ENCODE measurements around the gene RGL4. TPM values are rescaled to one million over a fixed set of nuclear protein-coding genes. Genes with fewer than 3 reads are reported as not detected.

The RGL4 gene
- total RNA-seq, 2 donors from 2014 or later: not detected

DNA sequence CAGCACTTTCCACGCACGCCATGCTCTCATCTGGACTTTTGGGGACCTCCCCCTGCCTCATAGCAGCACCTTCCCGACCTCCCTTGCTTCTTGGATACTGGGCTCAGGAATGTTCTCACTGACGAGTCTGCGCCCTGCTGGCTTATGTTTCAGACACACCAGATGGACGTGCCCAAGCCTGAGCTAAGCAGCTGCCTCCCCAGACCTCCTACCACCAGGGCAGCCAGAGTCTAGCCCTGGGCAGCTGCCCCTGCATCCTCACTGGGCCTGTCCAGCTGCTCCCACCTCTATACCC is 13.2 kb upstream of the RGL4 start:
- DNase-seq: peak in 1 of 4 donors; percentile 8
- TF ChIP-seq, protein P1, sequence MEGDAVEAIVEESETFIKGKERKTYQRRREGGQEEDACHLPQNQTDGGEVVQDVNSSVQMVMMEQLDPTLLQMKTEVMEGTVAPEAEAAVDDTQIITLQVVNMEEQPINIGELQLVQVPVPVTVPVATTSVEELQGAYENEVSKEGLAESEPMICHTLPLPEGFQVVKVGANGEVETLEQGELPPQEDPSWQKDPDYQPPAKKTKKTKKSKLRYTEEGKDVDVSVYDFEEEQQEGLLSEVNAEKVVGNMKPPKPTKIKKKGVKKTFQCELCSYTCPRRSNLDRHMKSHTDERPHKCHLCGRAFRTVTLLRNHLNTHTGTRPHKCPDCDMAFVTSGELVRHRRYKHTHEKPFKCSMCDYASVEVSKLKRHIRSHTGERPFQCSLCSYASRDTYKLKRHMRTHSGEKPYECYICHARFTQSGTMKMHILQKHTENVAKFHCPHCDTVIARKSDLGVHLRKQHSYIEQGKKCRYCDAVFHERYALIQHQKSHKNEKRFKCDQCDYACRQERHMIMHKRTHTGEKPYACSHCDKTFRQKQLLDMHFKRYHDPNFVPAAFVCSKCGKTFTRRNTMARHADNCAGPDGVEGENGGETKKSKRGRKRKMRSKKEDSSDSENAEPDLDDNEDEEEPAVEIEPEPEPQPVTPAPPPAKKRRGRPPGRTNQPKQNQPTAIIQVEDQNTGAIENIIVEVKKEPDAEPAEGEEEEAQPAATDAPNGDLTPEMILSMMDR (IDR thresholded peaks at IDR 0.05): no peak
- TF ChIP-seq POLR2A (IDR thresholded peaks at IDR 0.05): no peak
- intact Hi-C loops (cut with DNase I): no loop called here
- no peak overlapping the region for H3K27ac ChIP-seq
- H3K36me3 ChIP-seq (replicated peaks in 1 of 2; ENCODE audit: insufficient read depth in 1 of 2, low read depth in 2 of 2): no peaks in the 10 kb centered on the region
- H3K4me3 ChIP-seq: no peak overlapping the region
- H3K27me3 ChIP-seq: no peaks in the 10 kb centered on the region
- no peak for ATAC-seq
- WGBS, 2 donors: 93 to 95% methylated on average over 3 to 6 of the region's 6 CpGs
- H3K9me3 ChIP-seq: no peaks in the 10 kb centered on the region
- peaks cover 17% of the 10 kb centered on the region for H3K4me1 ChIP-seq

DNA sequence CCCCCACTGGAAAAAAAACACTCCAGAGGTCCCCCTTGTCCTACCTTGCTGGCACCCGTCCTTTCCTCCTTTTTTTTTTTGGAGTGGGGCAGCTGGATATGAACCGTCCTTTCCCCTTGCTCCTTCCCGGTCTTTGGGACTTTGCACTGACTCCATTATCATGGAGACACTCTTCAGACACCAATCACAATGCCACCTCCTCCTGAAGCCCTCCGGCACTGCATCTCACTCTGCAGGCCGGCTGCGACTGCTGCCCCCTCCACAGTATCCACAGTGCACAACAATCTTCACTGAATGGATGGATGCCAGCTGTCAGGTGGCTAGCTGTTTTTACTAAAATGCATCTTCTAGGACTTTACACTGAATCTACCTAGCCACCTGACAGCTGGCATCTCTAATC is 12.7 kb upstream of the RGL4 start:
- TF ChIP-seq, protein P1 (IDR thresholded peaks at IDR 0.05): no peak
- TF ChIP-seq POLR2A (IDR thresholded peaks at IDR 0.05): no peak
- no peaks in the 10 kb centered on the region for H3K36me3 ChIP-seq (replicated peaks in 1 of 2; ENCODE audit: insufficient read depth in 1 of 2, low read depth in 2 of 2)
- peak in 1 of 4 donors; percentile 0 for DNase-seq
- peaks cover 17% of the 10 kb centered on the region for H3K4me1 ChIP-seq
- no peak for ATAC-seq
- intact Hi-C loops (cut with DNase I): no loop called here
- no peaks in the 10 kb centered on the region for H3K27me3 ChIP-seq
- no peaks in the 10 kb centered on the region for H3K9me3 ChIP-seq
- WGBS, 2 donors: 89 to 92% methylated on average over 6 of the region's 6 CpGs
- no peak overlapping the region for H3K27ac ChIP-seq
- no peak overlapping the region for H3K4me3 ChIP-seq

DNA sequence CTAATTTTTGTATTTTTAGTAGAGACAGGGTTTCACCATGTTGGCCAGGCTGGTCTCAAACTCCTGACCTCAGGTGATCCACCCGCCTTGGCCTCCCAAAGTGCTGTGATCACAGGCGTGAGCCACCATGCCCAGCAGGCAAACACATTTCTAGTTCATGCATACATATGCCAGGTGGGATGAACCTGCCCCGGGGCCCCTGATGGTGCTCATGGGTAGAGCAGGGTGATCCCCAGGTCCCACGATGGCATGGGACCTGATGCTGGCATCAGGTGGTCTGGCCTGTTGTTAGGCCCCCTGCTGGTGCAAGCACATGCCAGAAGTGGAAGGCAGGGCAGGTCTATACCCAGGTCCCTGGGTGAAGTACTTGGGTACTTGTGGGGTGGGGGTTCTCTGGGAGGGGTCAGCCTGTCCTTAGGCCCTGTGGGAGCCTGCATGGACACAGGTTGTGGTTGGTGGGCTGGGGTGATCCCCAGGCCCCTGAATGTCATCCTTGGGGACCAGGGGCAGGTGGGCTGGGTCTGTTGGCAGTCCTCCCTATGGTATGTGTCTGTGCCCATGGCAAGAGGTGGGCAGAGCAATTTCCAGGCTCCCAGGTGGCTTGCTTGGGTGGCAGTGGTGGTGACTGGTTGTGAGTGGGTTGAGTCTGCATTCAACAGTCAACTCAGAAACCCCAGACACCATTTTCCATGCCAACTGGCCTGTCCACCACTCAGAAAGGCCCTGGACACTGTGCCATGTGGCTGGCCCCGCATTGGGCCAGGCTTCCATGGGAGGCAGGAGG is 9.6 kb upstream of the RGL4 start:
- no peaks in the 10 kb centered on the region for H3K36me3 ChIP-seq (replicated peaks in 1 of 2; ENCODE audit: insufficient read depth in 1 of 2, low read depth in 2 of 2)
- H3K4me1 ChIP-seq: peaks cover 3% of the 10 kb centered on the region
- no peak overlapping the region for H3K4me3 ChIP-seq
- no peak overlapping the region for H3K27ac ChIP-seq
- TF ChIP-seq, protein P1 (IDR thresholded peaks at IDR 0.05): no peak
- TF ChIP-seq POLR2A (IDR thresholded peaks at IDR 0.05): no peak
- no peaks in the 10 kb centered on the region for H3K9me3 ChIP-seq
- intact Hi-C loops (cut with DNase I): no loop called here
- no peak for ATAC-seq
- no peak for DNase-seq
- WGBS, 2 donors: 90 to 95% methylated on average over 4 of the region's 5 CpGs
- H3K27me3 ChIP-seq: no peaks in the 10 kb centered on the region

DNA sequence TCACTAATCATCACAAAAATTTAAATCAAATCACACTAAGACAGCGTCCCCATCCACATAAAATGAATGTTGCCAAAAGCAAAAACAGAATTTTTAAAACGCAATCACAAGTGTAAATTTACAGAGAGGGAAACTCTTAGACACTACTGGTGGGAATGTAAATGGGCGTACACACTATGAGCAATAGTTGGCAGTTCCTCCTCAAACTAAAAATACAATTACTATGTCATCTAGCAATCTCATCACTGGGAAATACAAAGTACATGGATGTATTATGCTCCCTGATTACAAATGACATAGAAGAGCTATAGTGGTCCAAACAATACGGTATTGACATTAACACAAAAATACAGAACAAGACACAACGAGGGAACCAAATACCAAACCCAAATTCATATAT is 8.7 kb upstream of the RGL4 start:
- Histone ChIP-seq H3K27me3 (no peaks in the 10 kb centered on the region), H3K36me3 (replicated peaks in 1 of 2; ENCODE audit: insufficient read depth in 1 of 2, low read depth in 2 of 2) (no peaks in the 10 kb centered on the region), H3K4me1 (no peaks in the 10 kb centered on the region), H3K9me3 (no peaks in the 10 kb centered on the region), H3K4me3 (no peak overlapping the region), H3K27ac (no peak overlapping the region)
- 53 to 66% methylated on average over 5 of the region's 5 CpGs for WGBS, 2 donors
- ATAC-seq: no peak
- DNase-seq: no peak
- intact Hi-C loops (cut with DNase I): no loop called here
- TF ChIP-seq, protein P1 (IDR thresholded peaks at IDR 0.05): no peak
- TF ChIP-seq POLR2A (IDR thresholded peaks at IDR 0.05): no peak

DNA sequence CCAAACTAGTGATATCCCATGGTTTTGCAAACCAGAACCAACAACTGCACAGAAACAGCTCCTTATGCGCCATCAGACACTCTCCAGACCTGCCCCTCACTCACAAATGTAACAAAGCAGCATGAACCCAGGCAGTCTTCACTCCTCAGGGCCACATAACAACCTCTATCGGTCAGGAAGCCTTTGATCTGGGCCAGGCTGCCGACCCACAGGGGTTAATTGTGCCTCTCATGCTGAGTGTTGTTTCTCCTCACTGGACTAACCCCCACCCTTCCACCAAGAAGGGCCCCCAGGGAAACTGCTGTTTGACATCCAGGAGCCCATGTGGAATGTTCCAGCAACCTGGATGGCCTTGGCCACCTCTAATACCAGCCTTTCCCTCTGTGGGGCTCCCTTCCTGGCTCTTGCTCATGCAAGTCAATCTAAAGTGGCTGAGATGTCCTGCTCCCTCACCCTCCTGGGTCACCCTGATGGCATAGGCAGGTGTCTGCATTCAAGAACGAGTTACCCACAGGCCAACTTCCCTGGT is 7.9 kb upstream of the RGL4 start:
- Histone ChIP-seq H3K4me1 (no peaks in the 10 kb centered on the region), H3K9me3 (no peaks in the 10 kb centered on the region), H3K36me3 (replicated peaks in 1 of 2; ENCODE audit: insufficient read depth in 1 of 2, low read depth in 2 of 2) (no peaks in the 10 kb centered on the region), H3K27me3 (no peaks in the 10 kb centered on the region), H3K27ac (no peak overlapping the region), H3K4me3 (no peak overlapping the region)
- 77 to 79% methylated on average over 4 of the region's 4 CpGs for WGBS, 2 donors
- TF ChIP-seq, protein P1 (IDR thresholded peaks at IDR 0.05): no peak
- TF ChIP-seq POLR2A (IDR thresholded peaks at IDR 0.05): no peak
- DNase-seq: peak in 1 of 4 donors; percentile 6
- intact Hi-C loops (cut with DNase I): no loop called here
- no peak for ATAC-seq
